ENCODE measurements around the gene FNDC3B.

- TF ChIP-seq CTCF (IDR thresholded peaks at IDR 0.05; ENCODE audit: insufficient read depth, low read length, poor library complexity, severe bottlenecking) (no peak), EZH2phosphoT487 (conservative IDR thresholded peaks at IDR 0.05; ENCODE audit: low read length) (no peak)
Measured at GRCh38 chr3:172442606-172443005, 403.2 kb downstream of the FNDC3B start.

Measured in SU-DHL-6 (cell line).